OCI-LY7 (cell line): Measurements from ENCODE around the gene PAMR1.

ENCODE experiments used
- EZH2phosphoT487 ChIP-seq: fragments of 200-600 bp; sonication (generic); IDR thresholded peaks from 2 replicates; pipeline ENCODE4 v1.6.1; 2018; ENCODE audit warnings: low read depth, borderline replicate concordance, mild to moderate bottlenecking, mixed run types, antibody characterized with exemption, low read length, moderate library complexity, mixed read lengths
- TF ChIP-seq, protein P1 (sequence below): fragments of 200-600 bp; sonication (generic); conservative IDR thresholded peaks from 2 replicates; pipeline ENCODE4 v1.5.1; 2014; ENCODE audit warnings: mild to moderate bottlenecking, antibody characterized with exemption, low read length, moderate library complexity, mixed read lengths

DNA sequence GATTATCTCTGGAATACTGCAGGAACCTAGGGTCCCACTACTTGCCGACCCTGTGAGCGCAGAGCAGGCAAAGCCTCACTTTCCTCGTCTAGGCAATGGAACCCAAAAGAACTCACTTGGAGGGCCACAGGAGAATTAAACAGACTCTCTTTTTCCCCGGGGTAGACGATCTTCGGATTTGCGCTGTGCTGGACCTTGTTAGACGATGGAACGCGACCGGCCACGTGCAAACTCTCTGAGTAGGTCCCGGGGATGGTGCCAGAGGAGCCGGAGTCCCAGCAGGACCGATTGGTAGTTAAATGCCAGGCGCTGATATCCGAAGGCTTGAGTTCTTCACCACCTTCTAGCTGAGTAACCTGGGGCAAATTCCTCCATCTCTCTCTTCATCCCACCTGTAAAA, 105.0 kb downstream of the PAMR1 start:
- TF ChIP-seq, protein P1, sequence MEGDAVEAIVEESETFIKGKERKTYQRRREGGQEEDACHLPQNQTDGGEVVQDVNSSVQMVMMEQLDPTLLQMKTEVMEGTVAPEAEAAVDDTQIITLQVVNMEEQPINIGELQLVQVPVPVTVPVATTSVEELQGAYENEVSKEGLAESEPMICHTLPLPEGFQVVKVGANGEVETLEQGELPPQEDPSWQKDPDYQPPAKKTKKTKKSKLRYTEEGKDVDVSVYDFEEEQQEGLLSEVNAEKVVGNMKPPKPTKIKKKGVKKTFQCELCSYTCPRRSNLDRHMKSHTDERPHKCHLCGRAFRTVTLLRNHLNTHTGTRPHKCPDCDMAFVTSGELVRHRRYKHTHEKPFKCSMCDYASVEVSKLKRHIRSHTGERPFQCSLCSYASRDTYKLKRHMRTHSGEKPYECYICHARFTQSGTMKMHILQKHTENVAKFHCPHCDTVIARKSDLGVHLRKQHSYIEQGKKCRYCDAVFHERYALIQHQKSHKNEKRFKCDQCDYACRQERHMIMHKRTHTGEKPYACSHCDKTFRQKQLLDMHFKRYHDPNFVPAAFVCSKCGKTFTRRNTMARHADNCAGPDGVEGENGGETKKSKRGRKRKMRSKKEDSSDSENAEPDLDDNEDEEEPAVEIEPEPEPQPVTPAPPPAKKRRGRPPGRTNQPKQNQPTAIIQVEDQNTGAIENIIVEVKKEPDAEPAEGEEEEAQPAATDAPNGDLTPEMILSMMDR, result no peak
- no peak for TF ChIP-seq EZH2phosphoT487
